ENCODE data around the gene FGFBP3.
"Not testable (repeated sequence)": the region's sequence is repeated elsewhere in the genome, so short reads cannot be mapped to it uniquely, and the experiment has no call there.

FGFBP3 gene

GRCh38 chr10:91907033-91907594 lies 2.2 kb downstream of the FGFBP3 start:
- TF ChIP-seq, protein P1, sequence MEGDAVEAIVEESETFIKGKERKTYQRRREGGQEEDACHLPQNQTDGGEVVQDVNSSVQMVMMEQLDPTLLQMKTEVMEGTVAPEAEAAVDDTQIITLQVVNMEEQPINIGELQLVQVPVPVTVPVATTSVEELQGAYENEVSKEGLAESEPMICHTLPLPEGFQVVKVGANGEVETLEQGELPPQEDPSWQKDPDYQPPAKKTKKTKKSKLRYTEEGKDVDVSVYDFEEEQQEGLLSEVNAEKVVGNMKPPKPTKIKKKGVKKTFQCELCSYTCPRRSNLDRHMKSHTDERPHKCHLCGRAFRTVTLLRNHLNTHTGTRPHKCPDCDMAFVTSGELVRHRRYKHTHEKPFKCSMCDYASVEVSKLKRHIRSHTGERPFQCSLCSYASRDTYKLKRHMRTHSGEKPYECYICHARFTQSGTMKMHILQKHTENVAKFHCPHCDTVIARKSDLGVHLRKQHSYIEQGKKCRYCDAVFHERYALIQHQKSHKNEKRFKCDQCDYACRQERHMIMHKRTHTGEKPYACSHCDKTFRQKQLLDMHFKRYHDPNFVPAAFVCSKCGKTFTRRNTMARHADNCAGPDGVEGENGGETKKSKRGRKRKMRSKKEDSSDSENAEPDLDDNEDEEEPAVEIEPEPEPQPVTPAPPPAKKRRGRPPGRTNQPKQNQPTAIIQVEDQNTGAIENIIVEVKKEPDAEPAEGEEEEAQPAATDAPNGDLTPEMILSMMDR (IDR thresholded peaks at IDR 0.05; ENCODE audit: insufficient read depth, low read depth, low read length, missing control alignments): no peak
- no peak for DNase-seq (ENCODE audit: low read depth)
- H3K4me3 ChIP-seq (ENCODE audit: low read length): no peak overlapping the region

DNA sequence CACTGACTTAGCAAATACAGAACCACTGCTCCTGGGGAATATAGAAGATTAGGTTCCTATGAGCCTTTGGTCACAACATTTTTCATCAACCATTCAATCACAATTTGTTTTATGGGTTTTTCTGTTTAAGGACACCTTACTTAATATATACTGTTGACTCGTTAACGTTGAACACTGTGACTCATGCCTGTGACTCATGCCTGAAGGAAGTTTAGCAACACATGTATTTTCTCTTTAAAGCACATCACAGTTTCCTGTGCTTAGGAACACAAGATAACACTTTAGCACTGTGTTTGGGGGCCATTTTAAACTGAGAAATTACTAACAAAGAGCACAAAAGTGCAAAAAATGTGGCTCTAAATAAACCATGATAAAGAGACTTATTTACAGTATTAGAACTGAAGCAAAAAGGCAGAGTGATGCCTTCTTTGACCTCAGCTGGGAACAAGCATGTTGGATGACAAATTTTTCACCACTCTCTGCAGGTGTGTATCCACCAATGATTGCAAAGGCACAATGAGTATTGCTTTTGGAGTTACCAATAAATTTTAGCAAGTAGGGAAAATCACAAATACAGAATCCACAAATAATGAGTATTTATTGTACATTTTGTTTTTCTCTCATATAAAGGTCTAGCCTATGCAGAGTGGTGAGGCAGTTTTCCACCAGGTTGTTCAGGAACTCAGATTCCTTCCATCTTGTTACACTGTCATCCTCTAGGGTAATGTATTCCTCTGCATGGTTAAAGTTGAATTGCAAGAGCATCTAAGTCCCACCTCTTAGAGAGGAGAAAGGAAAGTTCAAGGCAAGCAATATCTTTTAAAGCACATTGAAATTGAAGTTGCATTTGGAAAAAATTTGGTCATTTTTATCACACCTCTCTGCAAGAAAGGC lies 7.3 kb downstream of the FGFBP3 start:
- peak; percentile 93 for DNase-seq (ENCODE audit: low read depth)
- TF ChIP-seq, protein P1 (IDR thresholded peaks at IDR 0.05; ENCODE audit: insufficient read depth, low read depth, low read length, missing control alignments): no peak
- no peak overlapping the region for H3K4me3 ChIP-seq (ENCODE audit: low read length)

DNA sequence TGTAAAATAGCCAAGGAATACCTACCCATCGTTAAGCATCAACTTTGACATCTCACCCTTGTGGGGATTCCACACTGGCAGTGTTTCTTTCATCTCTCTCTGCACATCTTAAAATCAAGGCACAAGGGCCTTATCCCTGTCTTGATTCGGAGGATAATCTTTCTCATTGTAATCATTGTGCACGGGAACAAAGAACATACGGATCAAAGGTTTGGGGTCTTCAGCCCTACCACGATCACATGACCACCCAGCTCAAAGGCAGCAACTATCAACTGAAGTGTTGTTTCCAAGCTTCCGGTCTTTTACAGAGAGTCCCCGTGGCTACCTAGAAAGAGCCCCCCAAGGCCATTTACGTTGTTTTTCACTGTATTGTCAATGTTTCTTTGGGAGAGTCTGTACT lies 11.9 kb downstream of the FGFBP3 start:
- no peak overlapping the region for H3K4me3 ChIP-seq (ENCODE audit: low read length)
- no peak for DNase-seq (ENCODE audit: low read depth)
- TF ChIP-seq, protein P1 (IDR thresholded peaks at IDR 0.05; ENCODE audit: insufficient read depth, low read depth, low read length, missing control alignments): no peak

DNA sequence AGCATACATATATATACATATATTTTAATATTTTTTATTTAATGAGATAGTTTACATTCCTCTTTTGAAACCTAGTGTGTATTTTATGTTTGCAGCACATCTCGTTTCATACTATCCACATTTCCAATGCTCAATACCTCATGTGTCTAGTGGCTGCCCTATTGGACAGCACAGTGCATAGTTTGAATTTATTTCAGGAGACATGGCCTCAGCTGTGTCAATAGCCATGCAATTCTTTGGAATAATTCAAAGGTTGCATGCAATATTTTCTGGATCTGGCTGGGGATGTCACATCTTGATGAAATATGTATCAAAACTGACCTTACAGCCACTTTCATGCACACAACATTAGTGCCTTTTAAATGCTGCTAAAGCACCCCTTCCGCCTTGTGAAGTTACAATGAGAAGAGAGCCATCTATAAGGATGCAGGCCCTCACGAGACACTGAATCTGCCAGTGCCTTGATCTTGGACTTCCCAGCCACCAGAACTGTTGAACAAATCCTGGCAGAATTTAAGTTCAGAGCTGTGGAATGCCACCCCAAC lies 13.0 kb downstream of the FGFBP3 start:
- no peak overlapping the region for H3K4me3 ChIP-seq (ENCODE audit: low read length)
- TF ChIP-seq, protein P1 (IDR thresholded peaks at IDR 0.05; ENCODE audit: insufficient read depth, low read depth, low read length, missing control alignments): no peak
- DNase-seq (ENCODE audit: low read depth): no peak

DNA sequence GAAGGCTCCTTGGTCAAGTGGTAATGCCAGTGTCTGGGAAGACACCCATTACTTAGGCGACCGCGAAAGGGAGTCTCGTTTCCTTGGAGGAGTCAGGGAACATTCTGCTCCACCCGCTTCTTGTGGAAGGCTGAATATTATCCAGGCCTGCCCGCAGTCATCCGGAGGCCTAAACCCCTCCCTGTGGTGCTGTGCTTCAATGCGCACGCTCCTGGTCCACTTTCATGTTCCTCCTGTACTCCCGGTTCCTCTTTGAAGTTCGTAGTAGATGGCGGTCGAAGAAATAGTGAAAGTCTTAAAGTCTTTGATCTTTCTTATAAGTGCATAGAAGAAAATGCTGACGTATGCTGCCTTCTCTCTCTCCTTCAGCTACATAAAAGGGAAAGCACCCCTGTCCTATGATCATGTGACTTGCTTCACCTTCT lies 15.0 kb downstream of the FGFBP3 start:
- H3K4me3 ChIP-seq (ENCODE audit: low read length); DNase-seq (ENCODE audit: low read depth): not testable (repeated sequence)

GRCh38 chr10:91893051-91893450 lies 16.2 kb downstream of the FGFBP3 start:
- DNase-seq (ENCODE audit: low read depth): no peak
- no peak overlapping the region for H3K4me3 ChIP-seq (ENCODE audit: low read length)
- TF ChIP-seq, protein P1 (IDR thresholded peaks at IDR 0.05; ENCODE audit: insufficient read depth, low read depth, low read length, missing control alignments): no peak

- no peak overlapping the region for H3K4me3 ChIP-seq (ENCODE audit: low read length)
- peak; percentile 45 for DNase-seq (ENCODE audit: low read depth)
- TF ChIP-seq, protein P1 (IDR thresholded peaks at IDR 0.05; ENCODE audit: insufficient read depth, low read depth, low read length, missing control alignments): no peak
Observed at GRCh38 chr10:91891125-91892001, 17.9 kb downstream of the FGFBP3 start.

Data from epithelial cell of esophagus (primary cell).